Measurements from ENCODE around the gene TRA2A. TPM values are rescaled to one million over a fixed set of nuclear protein-coding genes. Genes with fewer than 3 reads are reported as not detected.

Gene TRA2A
- total RNA-seq, 3 donors from 2014 or later (not counting 1 experiment from before 2014, with no cell fraction given): 269 to 385 (median 324) TPM

GRCh38 chr7:23469961-23470250 lies 61.9 kb downstream of the TRA2A start:
- 5% methylated on average over 16 of the region's 18 CpGs for WGBS (ENCODE audit: insufficient coverage)
- intact Hi-C loops (cut with micrococcal nuclease): no loop called here
- H3K4me1 Mint-ChIP-seq: peaks cover 36 to 49% of the 10 kb centered on the region in 2 donors
- H3K36me3 Mint-ChIP-seq: no peaks in the 10 kb centered on the region
- H3K27me3 Mint-ChIP-seq (ENCODE audit: low read depth in 2 of 2): peaks cover 59 to 75% of the 10 kb centered on the region in 2 donors
- Histone ChIP-seq H3K27ac (ENCODE audit: low read length) (no peak overlapping the region), H3K9me3 (ENCODE audit: control insufficient read depth, insufficient read depth, low read length) (peaks cover 12% of the 10 kb centered on the region), H3K36me3 (ENCODE audit: control insufficient read depth, insufficient read depth, low read length) (no peaks in the 10 kb centered on the region), H3K27me3 (ENCODE audit: control insufficient read depth, insufficient read depth, low read length) (peaks cover 76% of the 10 kb centered on the region), H3K4me3 (ENCODE audit: low read length) (no peak overlapping the region), H3K4me1 (ENCODE audit: control insufficient read depth, insufficient read depth, low read length) (peaks cover 56% of the 10 kb centered on the region)
- TF ChIP-seq, protein P1, sequence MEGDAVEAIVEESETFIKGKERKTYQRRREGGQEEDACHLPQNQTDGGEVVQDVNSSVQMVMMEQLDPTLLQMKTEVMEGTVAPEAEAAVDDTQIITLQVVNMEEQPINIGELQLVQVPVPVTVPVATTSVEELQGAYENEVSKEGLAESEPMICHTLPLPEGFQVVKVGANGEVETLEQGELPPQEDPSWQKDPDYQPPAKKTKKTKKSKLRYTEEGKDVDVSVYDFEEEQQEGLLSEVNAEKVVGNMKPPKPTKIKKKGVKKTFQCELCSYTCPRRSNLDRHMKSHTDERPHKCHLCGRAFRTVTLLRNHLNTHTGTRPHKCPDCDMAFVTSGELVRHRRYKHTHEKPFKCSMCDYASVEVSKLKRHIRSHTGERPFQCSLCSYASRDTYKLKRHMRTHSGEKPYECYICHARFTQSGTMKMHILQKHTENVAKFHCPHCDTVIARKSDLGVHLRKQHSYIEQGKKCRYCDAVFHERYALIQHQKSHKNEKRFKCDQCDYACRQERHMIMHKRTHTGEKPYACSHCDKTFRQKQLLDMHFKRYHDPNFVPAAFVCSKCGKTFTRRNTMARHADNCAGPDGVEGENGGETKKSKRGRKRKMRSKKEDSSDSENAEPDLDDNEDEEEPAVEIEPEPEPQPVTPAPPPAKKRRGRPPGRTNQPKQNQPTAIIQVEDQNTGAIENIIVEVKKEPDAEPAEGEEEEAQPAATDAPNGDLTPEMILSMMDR (IDR thresholded peaks at IDR 0.05): no peak
- peak overlapping the region in 1 of 2 donors; percentile 56 for H3K27ac Mint-ChIP-seq
- ATAC-seq (no peak), DNase-seq (no peak)
- H3K4me3 Mint-ChIP-seq: peak overlapping the region; percentile 86
- no peaks in the 10 kb centered on the region for H3K9me3 Mint-ChIP-seq

- Mint-ChIP-seq H3K27me3 (ENCODE audit: low read depth in 2 of 2) (peaks cover 55 to 74% of the 10 kb centered on the region in 2 donors), H3K9me3 (no peaks in the 10 kb centered on the region), H3K4me1 (peaks cover 31 to 44% of the 10 kb centered on the region in 2 donors), H3K36me3 (no peaks in the 10 kb centered on the region), H3K4me3 (peak overlapping the region; percentile 64), H3K27ac (peak overlapping the region in 1 of 2 donors; percentile 56)
- TF ChIP-seq, protein P1 (IDR thresholded peaks at IDR 0.05): no peak
- Histone ChIP-seq H3K9me3 (ENCODE audit: control insufficient read depth, insufficient read depth, low read length) (peaks cover 7% of the 10 kb centered on the region), H3K36me3 (ENCODE audit: control insufficient read depth, insufficient read depth, low read length) (no peaks in the 10 kb centered on the region), H3K4me3 (ENCODE audit: low read length) (no peak overlapping the region), H3K27ac (ENCODE audit: low read length) (no peak overlapping the region), H3K27me3 (ENCODE audit: control insufficient read depth, insufficient read depth, low read length) (peaks cover 70% of the 10 kb centered on the region), H3K4me1 (ENCODE audit: control insufficient read depth, insufficient read depth, low read length) (peaks cover 53% of the 10 kb centered on the region)
- DNase-seq: peak; percentile 27 to 67
- intact Hi-C loops (cut with micrococcal nuclease): no loop called here
- peak; percentile 55 to 73 (median 62) for ATAC-seq
- under 1% methylated on average over 91 of the region's 91 CpGs for WGBS (ENCODE audit: insufficient coverage)
Observed at GRCh38 chr7:23469150-23469960, 62.4 kb downstream of the TRA2A start.

DNA sequence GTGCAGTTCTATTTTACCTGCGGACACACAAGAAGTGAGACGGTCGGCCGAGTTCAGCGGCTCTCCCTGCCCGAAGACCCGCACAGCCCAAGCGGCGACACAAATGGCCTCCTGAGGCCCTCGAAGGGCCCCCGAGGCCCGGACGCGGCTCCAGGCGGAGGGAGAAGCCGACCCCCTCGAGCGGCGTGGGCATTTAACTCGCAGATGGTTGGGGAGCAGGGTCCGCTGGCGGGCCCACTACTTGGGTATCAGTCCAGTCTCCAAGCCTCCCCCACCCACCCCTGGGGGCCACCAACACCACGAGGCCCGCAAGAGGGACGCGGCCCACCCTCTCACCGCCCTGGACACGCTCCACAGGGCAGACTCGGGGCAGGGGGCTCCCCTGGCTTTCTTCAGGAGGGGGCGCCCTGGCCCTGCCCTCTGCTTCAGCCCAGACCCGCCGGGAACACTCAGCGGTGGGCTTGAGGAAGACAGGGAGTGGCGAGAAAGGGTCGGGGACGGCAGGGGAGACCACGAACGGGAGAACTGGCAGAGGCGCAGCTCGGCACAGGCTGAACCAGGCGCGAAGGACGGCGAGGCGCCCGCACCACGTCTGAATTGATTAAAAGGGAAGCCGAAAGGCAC lies 63.1 kb downstream of the TRA2A start:
- no peak for ATAC-seq
- TF ChIP-seq, protein P1 (IDR thresholded peaks at IDR 0.05): no peak
- Histone ChIP-seq H3K9me3 (ENCODE audit: control insufficient read depth, insufficient read depth, low read length) (peaks cover 4% of the 10 kb centered on the region), H3K27me3 (ENCODE audit: control insufficient read depth, insufficient read depth, low read length) (peaks cover 68% of the 10 kb centered on the region), H3K27ac (ENCODE audit: low read length) (no peak overlapping the region), H3K4me3 (ENCODE audit: low read length) (no peak overlapping the region), H3K4me1 (ENCODE audit: control insufficient read depth, insufficient read depth, low read length) (peaks cover 45% of the 10 kb centered on the region), H3K36me3 (ENCODE audit: control insufficient read depth, insufficient read depth, low read length) (no peaks in the 10 kb centered on the region)
- DNase-seq: peak in 1 of 2 donors; percentile 49
- H3K27me3 Mint-ChIP-seq (ENCODE audit: low read depth in 2 of 2): peaks cover 60 to 74% of the 10 kb centered on the region in 2 donors
- no peaks in the 10 kb centered on the region for H3K9me3 Mint-ChIP-seq
- no peaks in the 10 kb centered on the region for H3K36me3 Mint-ChIP-seq
- 2% methylated on average over 48 of the region's 48 CpGs for WGBS (ENCODE audit: insufficient coverage)
- peak overlapping the region; percentile 74 for H3K4me3 Mint-ChIP-seq
- no peak overlapping the region for H3K27ac Mint-ChIP-seq
- intact Hi-C loops (cut with micrococcal nuclease): no loop called here
- H3K4me1 Mint-ChIP-seq: peaks cover 30 to 42% of the 10 kb centered on the region in 2 donors

All from natural killer cell (primary cell).